SJCRH30 (cell line): Measurements from ENCODE around the gene LRRC53. TPM values are rescaled to one million over a fixed set of nuclear protein-coding genes. Genes with fewer than 3 reads are reported as not detected.

ENCODE experiments used
- DNase-seq, 2 experiments: peaks; one replicate each; pipeline ENCODE4 v3.0.0-alpha.2; 2015 to 2020
- H3K27ac ChIP-seq: fragments of 250-450 bp; sonication (Bioruptor Pico); 2 replicates; pipeline ENCODE4 v1.5.1; 2020; ENCODE audit warnings: mild to moderate bottlenecking, moderate library complexity
- H3K27me3 ChIP-seq: fragments of 250-450 bp; sonication (Bioruptor Pico); 2 replicates; pipeline ENCODE4 v1.5.1; 2020; ENCODE audit warnings: mild to moderate bottlenecking, moderate library complexity
- H3K36me3 ChIP-seq: fragments of 250-450 bp; sonication (Bioruptor Pico); 2 replicates; pipeline ENCODE4 v1.5.1; 2020; ENCODE audit warnings: mild to moderate bottlenecking, moderate library complexity
- H3K4me1 ChIP-seq: fragments of 250-450 bp; sonication (Bioruptor Pico); 2 replicates; pipeline ENCODE4 v1.5.1; 2020; ENCODE audit warnings: mild to moderate bottlenecking, moderate library complexity
- H3K4me3 ChIP-seq: fragments of 250-450 bp; sonication (Bioruptor Pico); 2 replicates; pipeline ENCODE4 v1.5.1; 2020; ENCODE audit warnings: mild to moderate bottlenecking, moderate library complexity
- H3K9me3 ChIP-seq: fragments of 250-450 bp; sonication (Bioruptor Pico); replicated peaks from 2 replicates; pipeline ENCODE4 v1.5.1; 2020; ENCODE audit warnings: mild to moderate bottlenecking, moderate library complexity
- total RNA-seq: library from RNA; depleted of rRNA; stranded (reverse); fragments of >200 nt; shearing (Covaris generic); gene quantifications from 2 replicates; pipeline ENCODE4 v1.2.3, GENCODE V29; 2014; rRNA removed

LRRC53 gene
- total RNA-seq, 1 experiment from 2014 or later = not detected

GRCh38 chr1:74430342-74430934, 82.0 kb downstream of the LRRC53 start:
- H3K36me3 ChIP-seq = no peaks in the 10 kb centered on the region
- no peak overlapping the region for H3K4me3 ChIP-seq
- no peak overlapping the region for H3K27ac ChIP-seq
- H3K27me3 ChIP-seq = no peaks in the 10 kb centered on the region
- no peaks in the 10 kb centered on the region for H3K9me3 ChIP-seq
- H3K4me1 ChIP-seq = no peaks in the 10 kb centered on the region
- DNase-seq = no peak

- H3K4me3 ChIP-seq = no peak overlapping the region
- H3K27ac ChIP-seq = no peak overlapping the region
- H3K27me3 ChIP-seq = no peaks in the 10 kb centered on the region
- no peaks in the 10 kb centered on the region for H3K4me1 ChIP-seq
- H3K36me3 ChIP-seq = no peaks in the 10 kb centered on the region
- DNase-seq = no peak
- H3K9me3 ChIP-seq = no peaks in the 10 kb centered on the region
Observed at GRCh38 chr1:74429580-74429979, 82.8 kb downstream of the LRRC53 start.

GRCh38 chr1:74427681-74428080, 84.7 kb downstream of the LRRC53 start:
- DNase-seq = no peak
- no peak overlapping the region for H3K27ac ChIP-seq
- H3K4me1 ChIP-seq = no peaks in the 10 kb centered on the region
- no peaks in the 10 kb centered on the region for H3K36me3 ChIP-seq
- no peak overlapping the region for H3K4me3 ChIP-seq
- no peaks in the 10 kb centered on the region for H3K9me3 ChIP-seq
- no peaks in the 10 kb centered on the region for H3K27me3 ChIP-seq

DNA sequence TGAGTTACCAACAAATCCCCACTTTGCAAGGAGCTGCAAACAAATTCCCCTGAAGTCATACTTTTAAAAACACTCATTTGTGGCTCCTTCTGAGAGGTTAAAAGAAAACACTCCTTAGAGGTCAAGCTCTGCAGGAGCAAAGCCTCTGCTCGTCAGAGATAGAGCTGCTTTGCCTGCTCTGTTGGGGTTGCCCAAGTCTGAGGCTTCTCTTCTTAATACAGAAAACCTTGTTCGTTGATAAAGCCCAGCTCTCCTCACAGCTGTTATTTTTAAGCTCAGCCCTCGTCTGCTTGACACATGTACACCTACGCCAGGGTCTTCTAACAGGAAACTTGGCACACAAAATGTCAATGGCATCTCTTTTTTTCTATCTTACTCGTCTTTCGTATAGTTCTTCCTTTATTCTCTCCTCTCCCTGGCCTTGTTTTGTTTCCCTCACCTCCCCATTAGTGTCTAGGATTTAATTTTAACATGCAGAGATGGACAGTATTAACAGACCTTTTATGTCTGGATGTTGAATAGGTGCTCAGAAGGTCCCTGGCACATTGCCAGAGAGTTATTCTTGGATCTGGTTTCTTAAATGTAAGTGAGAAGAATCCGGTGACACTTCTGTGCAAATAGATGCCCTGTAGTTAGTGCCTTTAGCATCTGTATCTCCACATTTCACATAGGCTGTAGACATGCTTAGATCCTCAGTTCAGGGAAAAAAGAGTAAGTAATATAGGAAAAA, 86.0 kb downstream of the LRRC53 start:
- Histone ChIP-seq H3K36me3 (no peaks in the 10 kb centered on the region), H3K4me1 (no peaks in the 10 kb centered on the region), H3K4me3 (no peak overlapping the region), H3K9me3 (no peaks in the 10 kb centered on the region), H3K27me3 (no peaks in the 10 kb centered on the region), H3K27ac (no peak overlapping the region)
- DNase-seq = peak in 1 of 2 experiments; percentile 15

DNA sequence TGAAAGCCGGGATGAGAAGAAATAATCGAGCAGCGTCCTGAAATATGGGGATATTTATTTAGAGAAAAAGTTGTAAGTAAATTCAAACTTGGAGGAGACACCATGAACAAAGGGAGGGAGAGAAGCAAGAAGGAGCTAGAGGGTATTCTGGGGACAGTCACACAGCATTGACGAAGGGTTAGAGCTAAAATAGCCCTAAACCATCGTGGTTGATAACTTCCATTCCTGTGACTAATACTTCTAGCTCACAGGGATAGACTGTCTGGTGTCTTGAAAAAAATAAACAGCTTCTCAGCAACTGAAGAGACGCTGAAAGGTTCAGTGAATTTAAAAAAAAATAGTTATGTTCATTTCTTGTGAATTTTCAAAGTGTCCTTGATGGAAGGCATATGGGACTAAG, 86.7 kb downstream of the LRRC53 start:
- H3K27me3 ChIP-seq = no peaks in the 10 kb centered on the region
- H3K4me1 ChIP-seq = no peaks in the 10 kb centered on the region
- no peak overlapping the region for H3K27ac ChIP-seq
- DNase-seq = no peak
- no peak overlapping the region for H3K4me3 ChIP-seq
- no peaks in the 10 kb centered on the region for H3K9me3 ChIP-seq
- no peaks in the 10 kb centered on the region for H3K36me3 ChIP-seq

GRCh38 chr1:74423471-74423870, 88.9 kb downstream of the LRRC53 start:
- DNase-seq = no peak
- no peaks in the 10 kb centered on the region for H3K9me3 ChIP-seq
- no peaks in the 10 kb centered on the region for H3K4me1 ChIP-seq
- H3K4me3 ChIP-seq = no peak overlapping the region
- H3K27ac ChIP-seq = no peak overlapping the region
- no peaks in the 10 kb centered on the region for H3K36me3 ChIP-seq
- H3K27me3 ChIP-seq = no peaks in the 10 kb centered on the region

- no peak overlapping the region for H3K4me3 ChIP-seq
- no peaks in the 10 kb centered on the region for H3K4me1 ChIP-seq
- peak in 1 of 2 experiments; percentile 5 for DNase-seq
- no peaks in the 10 kb centered on the region for H3K27me3 ChIP-seq
- H3K27ac ChIP-seq = no peak overlapping the region
- H3K9me3 ChIP-seq = no peaks in the 10 kb centered on the region
- no peaks in the 10 kb centered on the region for H3K36me3 ChIP-seq
Observed at GRCh38 chr1:74422421-74423292, 89.8 kb downstream of the LRRC53 start.

GRCh38 chr1:74420467-74420866, 91.9 kb downstream of the LRRC53 start:
- H3K36me3 ChIP-seq = no peaks in the 10 kb centered on the region
- no peak overlapping the region for H3K4me3 ChIP-seq
- no peaks in the 10 kb centered on the region for H3K4me1 ChIP-seq
- no peaks in the 10 kb centered on the region for H3K9me3 ChIP-seq
- no peak overlapping the region for H3K27ac ChIP-seq
- DNase-seq = no peak
- H3K27me3 ChIP-seq = no peaks in the 10 kb centered on the region

Other genes with a start within 250 kb of the LRRC53 start
- not detected in 2 replicates for gene ERICH3, start 161.2 kb upstream of the LRRC53 start, total RNA-seq
- gene CRYZ, start 220.4 kb upstream of the LRRC53 start, total RNA-seq = 36.1 and 39.0 TPM in 2 replicates
- gene TYW3, start 220.5 kb upstream of the LRRC53 start, total RNA-seq = 24.9 and 28.9 TPM in 2 replicates